Activated CD4-positive, alpha-beta T cell treated with anti-CD3 and anti-CD28 coated beads for 1 hour (primary cell): ENCODE results near the gene SRP19.
A peak's percentile ranks its signal among the peaks of the same experiment; 100 is the strongest.
"Not testable (repeated sequence)": the region's sequence is repeated elsewhere in the genome, so short reads cannot be mapped to it uniquely, and the experiment has no call there.

Experiments used
- DNase-seq: peaks from one replicate; pipeline ENCODE4 v3.0.0-alpha.2; 2020

Gene SRP19

DNA sequence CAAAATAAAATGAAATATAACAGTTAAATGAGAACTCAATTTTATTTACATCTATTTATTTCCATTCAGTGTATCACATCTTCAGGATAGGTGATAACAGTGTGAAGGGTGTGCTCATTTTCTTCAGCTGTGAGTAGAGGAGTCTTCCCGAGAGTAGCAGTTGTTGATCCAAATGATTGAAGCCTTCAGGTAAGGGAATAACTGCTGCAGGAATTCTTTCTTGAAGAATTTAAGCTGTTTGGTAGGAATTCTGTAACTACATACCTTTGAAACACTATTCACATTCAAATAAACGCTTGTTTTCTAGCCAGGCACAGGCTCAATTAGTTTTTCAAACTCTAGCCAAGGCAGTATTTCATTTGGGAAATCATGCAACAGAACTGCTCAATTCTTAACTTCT is 15.3 kb downstream of the SRP19 start:
- DNase-seq = no peak

DNA sequence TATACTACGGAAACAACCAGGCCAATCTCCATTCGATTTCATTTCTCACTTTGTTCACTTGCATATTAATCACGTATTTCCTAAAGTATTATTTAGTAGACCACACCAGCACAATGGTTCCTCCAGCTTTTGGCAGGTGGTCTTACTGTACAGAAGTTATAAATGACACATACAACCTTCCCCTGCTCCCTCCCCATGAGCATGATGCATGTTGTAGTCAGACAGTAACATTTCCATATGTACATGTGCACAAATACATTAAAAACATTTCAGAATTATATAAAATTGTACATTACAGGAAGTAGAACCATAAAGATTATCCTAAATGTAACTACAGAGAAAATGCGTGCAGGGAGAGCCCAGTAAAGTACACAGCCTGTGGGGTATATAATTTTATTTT is 17.0 kb downstream of the SRP19 start:
- DNase-seq = no peak

DNA sequence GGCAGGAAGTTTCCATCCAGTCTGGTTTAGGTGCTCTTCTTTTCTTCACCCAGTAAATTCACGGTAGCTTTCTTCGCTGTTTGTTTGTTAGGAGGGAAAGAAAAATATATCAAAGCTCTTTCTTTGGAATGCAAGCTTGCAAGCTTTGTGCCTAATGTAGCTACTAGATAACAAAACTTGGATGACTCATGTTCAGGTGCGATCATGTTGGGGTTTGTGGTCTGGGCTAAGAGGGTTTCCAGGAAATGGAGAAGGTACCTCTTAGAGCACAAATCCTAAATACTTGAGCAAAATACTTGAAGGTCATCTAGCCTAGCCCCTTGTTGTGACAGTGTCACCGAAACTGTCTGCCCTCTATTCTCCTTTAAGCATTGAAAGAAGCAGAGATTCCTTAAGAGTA is 17.7 kb downstream of the SRP19 start:
- DNase-seq = peak; percentile 31

DNA sequence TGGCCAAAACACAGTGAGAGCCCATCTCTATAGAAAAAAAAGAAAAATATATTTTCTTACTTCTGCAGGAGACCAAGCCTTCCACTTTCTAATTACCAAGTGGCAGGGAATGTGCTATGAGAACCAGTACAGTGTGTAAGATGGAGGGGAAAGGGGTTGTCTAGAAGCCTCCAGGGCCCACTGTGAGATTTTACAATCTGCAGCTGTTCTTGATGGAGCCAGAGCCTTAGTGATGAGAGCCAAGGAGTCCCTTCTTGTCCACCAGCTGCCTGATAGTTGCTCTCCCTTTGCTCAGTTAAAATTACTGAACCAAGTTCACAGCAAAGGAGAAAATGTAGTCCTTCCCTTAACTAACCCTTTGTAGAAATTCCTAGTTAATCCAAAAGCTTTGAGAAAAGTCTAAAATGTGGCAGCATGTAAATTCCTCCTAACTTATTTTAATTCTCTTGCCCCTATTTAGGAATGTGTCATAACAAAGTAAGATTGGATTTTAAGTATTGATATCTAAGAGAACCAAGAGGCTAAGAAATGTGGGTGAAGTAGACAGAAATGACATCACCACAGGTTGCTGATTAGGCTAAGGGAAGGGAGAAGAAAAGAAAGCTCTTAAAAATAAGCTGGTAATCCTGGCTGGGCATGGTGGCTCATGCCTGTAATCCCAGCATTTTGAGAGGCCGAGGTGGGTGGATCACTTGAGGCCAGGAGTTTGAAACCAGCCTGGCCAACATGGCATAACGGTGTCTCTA is 19.3 kb downstream of the SRP19 start:
- DNase-seq = no peak

DNA sequence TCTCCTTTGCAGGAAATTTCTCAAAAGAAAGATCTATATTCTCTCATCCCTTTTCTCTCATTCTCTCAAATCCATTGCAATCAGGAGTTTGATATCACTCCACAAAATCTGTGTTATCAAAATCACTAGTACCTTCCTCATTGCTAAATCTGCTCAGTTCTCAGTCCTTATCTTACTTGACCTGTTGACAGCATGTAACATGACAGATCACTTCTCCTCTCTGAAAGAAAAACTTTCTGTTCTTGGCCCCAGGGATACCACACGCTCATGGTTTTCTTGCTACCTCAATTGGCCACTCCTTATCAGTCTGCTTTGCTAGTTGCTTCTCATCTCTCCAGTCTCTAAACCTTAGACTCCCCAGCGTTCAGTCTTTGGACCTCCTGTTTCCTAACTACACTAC is 22.1 kb downstream of the SRP19 start:
- DNase-seq = no peak

DNA sequence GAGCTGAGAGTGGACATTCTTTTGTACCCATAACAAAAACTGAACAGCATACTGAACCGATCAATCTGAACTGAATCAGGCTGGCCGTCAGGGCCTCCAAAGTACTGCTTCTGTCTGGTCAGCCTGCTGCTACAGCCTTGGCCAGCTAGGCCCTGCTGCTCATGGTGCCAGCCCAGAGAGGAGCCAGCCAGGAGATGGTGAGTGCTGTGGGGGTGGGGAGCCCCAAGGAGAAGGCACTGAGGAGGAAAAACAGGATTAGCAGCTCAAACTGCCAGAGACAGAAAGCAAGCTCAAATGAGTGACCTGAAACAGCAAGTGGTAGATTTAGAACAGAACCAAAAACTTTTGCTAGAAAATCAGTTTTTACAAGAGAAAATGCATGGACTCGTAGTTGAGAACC is 23.9 kb downstream of the SRP19 start:
- DNase-seq = no peak

DNA sequence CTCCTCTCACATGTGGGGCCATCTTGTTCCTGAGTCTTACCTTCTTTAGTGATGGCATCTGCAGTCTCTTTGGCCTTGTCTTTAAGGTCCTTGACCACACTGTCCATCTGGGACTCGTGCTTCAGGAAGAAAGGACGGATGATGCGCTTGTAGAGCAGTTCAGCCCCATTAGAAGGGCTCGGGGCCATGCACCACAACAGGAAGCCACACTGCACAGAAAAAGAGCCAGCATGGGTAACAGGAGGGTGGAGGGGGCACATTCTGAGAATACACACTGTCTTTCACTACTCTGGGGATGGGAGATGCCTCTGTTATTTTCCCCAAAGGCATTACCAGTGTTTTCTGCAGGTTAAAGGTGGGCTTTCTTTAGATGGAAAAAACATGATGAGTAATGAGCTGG is 25.9 kb downstream of the SRP19 start:
- no peak for DNase-seq

DNA sequence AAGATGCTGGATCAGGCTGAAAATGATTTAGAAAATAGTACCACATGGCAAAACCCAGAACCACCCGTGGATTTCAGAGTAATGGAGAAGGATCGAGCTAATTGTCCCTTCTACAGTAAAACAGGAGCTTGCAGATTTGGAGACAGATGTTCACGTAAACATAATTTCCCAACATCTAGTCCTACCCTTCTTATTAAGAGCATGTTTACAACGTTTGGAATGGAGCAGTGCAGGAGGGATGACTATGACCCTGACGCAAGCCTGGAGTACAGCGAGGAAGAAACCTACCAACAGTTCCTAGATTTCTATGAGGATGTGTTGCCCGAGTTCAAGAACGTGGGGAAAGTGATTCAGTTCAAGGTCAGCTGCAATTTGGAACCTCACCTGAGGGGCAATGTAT is 31.0 kb downstream of the SRP19 start:
- not testable (repeated sequence) for DNase-seq

DNA sequence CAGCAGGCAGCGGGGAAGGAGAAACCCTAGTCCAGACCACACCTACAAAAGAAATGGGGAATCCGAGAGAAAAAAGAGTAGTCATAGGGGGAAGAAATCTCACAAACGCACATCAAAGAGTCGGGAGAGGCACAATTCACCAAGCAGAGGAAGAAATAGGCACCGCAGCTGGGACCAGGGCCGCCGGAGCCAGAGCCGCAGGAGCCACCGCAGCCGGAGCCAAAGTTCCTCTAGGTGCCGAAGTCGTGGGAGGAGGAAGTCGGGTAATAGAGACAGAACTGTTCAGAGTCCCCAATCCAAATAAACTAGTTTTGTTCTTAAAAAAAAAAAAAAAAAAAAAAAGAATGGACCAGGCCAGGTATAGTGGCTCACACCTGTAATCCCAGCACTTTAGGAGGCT is 31.7 kb downstream of the SRP19 start:
- no peak for DNase-seq

DNA sequence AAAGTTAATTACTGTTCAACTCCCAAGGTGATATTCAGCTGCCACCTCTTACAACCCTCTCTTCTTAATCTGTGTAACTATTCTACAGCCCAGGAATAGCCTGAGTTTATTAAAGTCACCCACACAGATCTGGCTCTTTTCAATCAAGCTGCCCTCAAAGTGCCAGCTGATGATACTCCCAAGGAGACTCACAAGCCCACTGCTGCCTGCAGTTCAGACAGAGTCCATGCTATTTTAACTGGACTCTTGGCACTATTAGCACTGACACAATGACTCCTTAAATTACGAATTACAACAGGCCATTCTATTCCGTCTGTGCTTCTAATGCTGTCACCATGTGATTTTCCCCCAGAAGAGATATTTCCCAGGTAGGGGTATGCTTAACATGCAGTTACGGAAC is 34.6 kb downstream of the SRP19 start:
- DNase-seq = no peak

DNA sequence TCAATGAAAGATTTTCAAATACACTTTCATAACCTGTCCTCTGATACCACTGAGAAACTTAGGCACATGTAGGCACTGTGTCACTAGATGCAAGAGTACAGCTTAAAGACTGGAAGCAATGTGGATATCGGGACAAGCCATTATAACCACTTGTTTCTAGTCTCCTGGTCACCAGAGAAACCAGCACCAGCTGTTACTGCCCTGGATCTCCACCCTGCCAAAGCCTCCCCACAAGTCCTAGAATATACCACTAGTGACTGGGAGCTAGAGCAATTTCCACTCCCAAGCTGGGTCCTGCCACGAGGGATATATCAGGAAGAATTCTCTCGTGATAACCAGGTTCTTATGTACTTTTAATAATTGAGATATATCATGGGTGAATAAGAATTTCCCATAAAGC is 41.5 kb downstream of the SRP19 start:
- DNase-seq = no peak

DNA sequence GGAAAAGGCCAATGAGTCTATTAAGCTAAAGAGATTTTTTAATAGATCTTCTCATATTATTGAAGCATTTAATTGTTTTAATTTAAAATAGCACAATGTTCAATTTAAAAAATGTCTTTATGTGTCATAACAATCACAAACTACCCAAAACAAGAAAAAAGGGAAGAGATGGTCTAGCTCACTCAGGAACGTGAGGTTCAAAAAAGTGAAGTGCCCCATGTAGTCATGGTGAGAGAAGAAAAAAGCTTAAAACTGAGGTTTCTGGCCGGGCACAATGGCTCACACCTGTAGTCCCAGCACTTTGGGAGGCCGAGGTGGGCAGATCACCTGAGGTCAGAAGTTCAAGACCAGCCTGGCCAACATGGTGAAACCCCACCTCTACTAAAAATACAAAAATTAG is 43.9 kb downstream of the SRP19 start:
- not testable (repeated sequence) for DNase-seq

DNA sequence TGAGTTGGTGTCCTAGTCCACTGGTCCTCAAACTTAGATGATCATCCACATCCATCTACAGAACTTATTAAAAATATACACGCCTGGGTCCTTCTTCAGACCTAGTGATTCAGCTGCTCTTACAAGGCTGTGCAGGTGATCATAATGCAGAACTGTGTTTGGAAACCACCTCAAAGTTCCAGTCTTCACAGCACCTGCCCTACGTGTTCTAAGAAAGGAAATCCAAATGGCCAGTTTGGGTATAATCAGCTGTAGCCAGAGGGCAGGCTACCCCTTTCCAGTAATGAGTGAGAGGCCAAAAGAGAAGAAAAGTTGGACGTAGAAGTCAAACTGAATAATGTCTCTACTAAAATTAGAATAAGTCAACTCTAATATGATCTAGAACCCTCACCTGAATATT is 45.5 kb downstream of the SRP19 start:
- no peak for DNase-seq

DNA sequence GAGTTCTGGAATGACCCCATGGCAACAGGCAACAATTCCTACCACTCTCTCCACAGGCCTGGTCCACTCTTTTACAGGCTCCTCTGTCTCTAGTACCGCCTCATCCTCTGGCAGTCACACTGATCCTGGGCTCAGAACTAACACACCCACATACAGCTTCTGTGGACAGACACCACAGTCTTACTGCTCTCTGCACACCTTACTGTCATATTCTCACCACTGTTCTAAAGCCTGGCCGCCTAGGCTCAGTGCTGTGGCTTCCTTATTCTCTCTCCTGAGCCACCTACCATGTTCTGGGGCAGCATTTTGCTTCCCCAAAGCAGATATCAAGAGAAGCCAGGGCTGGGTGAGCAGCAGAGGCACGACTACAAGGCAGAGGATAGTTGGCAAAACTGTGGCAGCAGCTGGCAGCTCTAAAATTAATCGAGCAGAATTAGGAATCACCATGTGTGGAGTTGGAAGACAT is 46.1 kb downstream of the SRP19 start:
- DNase-seq = no peak

DNA sequence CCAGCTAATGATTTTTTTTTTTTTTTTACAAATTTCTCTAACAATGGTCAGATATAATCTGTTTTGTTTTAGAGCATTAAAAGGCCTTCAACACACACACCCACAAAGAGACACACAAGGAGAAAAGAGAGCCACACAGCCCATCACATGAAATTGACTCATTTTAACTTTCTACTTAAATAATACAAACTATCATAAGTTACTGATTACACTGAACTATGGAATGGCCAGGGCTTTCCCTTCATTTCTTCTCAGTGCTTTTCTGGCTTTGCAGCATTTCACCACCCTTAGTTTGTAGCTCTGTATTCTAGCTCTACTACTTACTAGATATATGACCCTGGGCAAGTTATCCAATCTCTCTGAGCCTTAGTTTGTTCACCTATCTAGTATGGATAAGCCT is 47.8 kb downstream of the SRP19 start:
- DNase-seq = no peak

DNA sequence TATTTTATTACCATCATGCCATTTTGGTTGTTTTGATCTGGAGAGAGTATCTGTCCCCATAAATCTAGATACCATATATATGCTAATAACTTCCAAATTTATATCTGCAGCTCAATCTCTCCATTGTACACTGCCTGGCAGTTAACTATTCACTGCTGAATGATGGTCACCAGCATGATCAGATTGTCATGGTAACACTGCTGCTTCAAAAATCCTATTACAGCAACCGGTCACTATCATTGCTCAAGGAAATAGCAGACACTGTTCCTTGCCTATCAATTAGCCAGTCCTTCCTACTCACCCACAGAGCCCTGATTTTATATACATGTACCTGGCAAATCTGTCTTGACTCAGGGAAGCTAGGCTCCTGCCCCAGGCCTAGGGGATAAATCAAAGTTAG is 49.4 kb downstream of the SRP19 start:
- DNase-seq = no peak

DNA sequence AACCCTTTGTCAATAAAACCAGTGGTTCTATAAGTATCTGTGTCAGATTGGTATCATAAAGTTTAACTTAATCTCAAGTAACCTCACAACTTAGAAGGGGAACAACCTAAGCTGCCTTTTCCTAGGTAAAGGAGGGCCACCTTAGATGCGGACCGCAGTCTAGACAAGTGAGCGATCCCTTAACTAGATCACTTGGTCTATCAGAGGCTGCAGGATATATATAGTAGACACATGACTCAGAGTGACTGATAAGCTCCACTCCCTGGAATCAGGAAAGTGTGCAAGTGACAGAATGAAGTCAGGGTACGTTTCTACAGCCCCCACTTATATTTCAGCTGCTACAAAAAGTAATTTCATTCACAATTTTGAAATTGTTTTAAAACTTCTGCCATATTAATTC is 53.5 kb downstream of the SRP19 start:
- DNase-seq = no peak

DNA sequence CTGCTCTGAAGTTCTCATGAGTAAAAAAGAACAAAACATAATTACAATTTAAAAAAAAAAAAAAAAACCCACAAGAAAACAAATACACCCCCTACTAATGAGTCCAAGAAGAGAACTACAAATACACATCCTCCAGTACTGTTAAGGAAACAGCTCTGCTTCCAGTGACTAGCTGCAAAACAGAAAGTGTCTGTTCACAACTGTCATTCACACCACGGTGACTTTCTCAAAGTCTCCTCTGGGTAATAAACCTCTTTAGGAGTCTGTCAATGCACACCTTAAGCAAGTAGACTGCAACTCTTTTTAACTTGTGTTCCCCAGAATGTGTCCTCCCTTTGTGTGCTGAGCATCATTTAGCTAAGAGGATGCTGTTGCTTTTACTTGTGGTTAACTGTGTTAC is 54.7 kb downstream of the SRP19 start:
- no peak for DNase-seq

DNA sequence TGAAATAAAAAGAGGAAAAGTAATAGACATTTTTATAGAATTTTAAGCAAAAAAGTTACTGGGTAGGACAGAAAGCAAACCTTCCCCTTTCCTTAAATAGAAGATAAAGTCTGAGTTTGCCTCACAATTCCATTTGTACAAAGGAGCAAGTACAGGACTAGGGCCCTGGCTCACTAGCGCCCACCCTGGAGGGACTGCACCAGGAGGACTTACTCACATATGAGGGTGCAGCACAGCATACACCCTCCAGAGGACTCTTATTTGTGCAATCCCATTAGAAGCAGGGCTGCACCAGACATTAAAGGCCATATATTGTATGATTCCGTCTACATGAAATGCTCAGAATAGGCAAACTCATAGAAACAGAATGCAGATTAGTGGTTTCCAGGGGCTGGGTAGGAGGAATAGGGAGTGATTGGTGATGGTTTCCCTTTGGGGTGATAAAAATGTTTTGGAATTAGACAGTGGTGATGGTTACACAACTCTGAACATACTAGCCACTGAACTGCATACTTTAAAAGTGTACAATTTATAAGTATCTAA is 56.4 kb downstream of the SRP19 start:
- DNase-seq = no peak

DNA sequence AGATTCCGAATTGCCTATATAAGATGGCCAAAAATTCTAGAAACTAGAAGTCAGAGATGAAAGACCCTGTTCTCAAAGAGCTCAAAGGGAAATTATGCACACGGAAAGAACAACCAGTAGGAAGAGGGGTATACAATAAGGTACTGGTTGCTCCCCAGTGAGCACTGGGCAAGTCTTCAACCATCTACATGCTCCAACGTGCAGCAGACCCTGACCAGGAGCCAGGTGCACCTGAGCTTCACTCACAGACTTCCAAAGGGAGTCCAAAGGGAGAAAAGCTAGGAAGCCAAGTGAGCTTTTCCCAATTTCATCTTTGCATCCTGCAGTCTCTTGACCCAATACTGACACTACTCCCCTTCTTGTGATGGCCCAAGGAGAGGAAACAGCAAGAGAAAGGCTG is 57.0 kb downstream of the SRP19 start:
- no peak for DNase-seq

DNA sequence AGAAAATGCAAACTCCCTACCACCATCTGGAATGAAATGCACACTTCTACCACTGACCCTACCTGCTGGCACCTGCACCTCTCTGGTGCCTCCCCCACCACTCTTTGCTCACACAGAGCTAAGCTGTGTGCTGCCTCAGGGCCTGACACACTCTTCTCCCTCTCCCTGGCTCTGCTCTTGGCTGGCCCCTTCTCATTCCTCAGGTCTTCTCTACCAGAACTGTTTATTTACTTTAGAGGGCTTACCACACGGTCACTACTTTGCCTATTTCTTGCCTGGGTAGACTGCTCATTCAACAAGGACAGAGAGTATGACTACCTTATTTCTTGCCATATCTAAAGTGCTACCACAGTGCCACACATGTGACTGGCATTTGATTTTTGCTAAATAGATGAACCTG is 57.6 kb downstream of the SRP19 start:
- DNase-seq = no peak
